Vagina (tissue), 2 donors: ENCODE data around the gene COL18A1. TPM values are rescaled to one million over a fixed set of nuclear protein-coding genes. Genes with fewer than 3 reads are reported as not detected.

Source experiments
- DNase-seq, 2 donors: peaks; one replicate each; pipeline ENCODE4 v3.0.0-alpha.2; 2017; ENCODE audit errors: extremely low spot score in 2 of 2
- H3K27ac ChIP-seq: fragments of 200-600 bp; sonication (generic); one replicate; pipeline ENCODE4 v1.5.1; 2019
- H3K27me3 ChIP-seq: fragments of 200-600 bp; sonication (generic); one replicate; pipeline ENCODE4 v1.5.1; 2019
- H3K36me3 ChIP-seq, 2 donors: fragments of 200-600 bp; sonication (generic); one replicate each; pipeline ENCODE4 v1.5.1; 2017 to 2019
- H3K4me1 ChIP-seq: fragments of 200-600 bp; sonication (generic); one replicate; pipeline ENCODE4 v1.5.1; 2019
- H3K4me3 ChIP-seq, 2 donors: fragments of 200-600 bp; sonication (generic); 1 replicate in 1 of 2; 2 replicates in 1 of 2; pipeline ENCODE4 v1.5.1; 2016 to 2019
- H3K9me3 ChIP-seq: fragments of 200-600 bp; sonication (generic); one replicate; pipeline ENCODE4 v1.5.1; 2019
- POLR2A ChIP-seq, 2 donors: fragments of 450-650 bp; IDR thresholded peaks; one replicate each; pipeline ENCODE4 v1.6.1; 2017; ENCODE audit warnings: antibody characterized with exemption in 2 of 2, mild to moderate bottlenecking in 2 of 2, moderate library complexity in 2 of 2
- POLR2AphosphoS5 ChIP-seq, 2 donors: sonication (generic); formaldehyde crosslinking; IDR thresholded peaks; one replicate each; pipeline ENCODE4 v1.9.0; 2017; ENCODE audit warnings: antibody characterized with exemption in 2 of 2, mild to moderate bottlenecking in 2 of 2, low read depth in 1 of 2; ENCODE audit not compliant: insufficient read depth in 1 of 2
- intact Hi-C: fragments of 100-400 bp; cut with DNase I; formaldehyde crosslinking; loops from one replicate; pipeline ENCODE4 v1.15.1; 2023
- total RNA-seq: library from RNA; depleted of rRNA; stranded (reverse); fragments of >200 nt; gene quantifications from one replicate; pipeline ENCODE4 v1.2.3, GENCODE V29; 2016
- TF ChIP-seq, protein P1 (sequence below), 3 experiments: fragments of 450-650 bp in 2 of 3; fragments of 200-600 bp in 1 of 3; sonication (generic) in 1 of 3; IDR thresholded peaks; one replicate each; pipeline ENCODE4 v1.5.1; 2017 to 2019; ENCODE audit warnings: antibody characterized with exemption in 3 of 3, mild to moderate bottlenecking in 2 of 3, moderate library complexity in 2 of 3

COL18A1 gene
- total RNA-seq, 1 donor from 2014 or later, result 86.7 TPM

DNA sequence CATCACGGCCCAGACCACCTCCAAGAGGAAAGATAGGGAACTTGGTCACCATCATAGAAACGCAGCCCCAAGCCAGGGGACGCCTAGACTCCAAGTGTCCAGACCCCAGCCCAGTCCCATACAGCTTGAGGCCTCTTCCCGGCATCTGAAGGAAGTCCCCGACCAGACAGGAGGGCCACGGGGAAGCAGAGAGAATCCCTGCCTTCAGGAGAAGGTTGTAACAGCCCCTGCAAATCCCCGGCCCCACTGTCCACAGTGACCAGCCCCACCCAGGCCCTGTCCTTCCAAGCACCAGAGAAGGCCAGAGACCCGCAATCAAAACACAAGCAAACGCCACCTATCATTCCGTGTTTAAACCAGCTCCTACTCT, 135.6 kb downstream of the COL18A1 start:
- Histone ChIP-seq H3K4me3 (no peak overlapping the region), H3K9me3 (no peaks in the 10 kb centered on the region), H3K27me3 (no peaks in the 10 kb centered on the region), H3K4me1 (peaks cover 15% of the 10 kb centered on the region), H3K27ac (no peak overlapping the region), H3K36me3 (no peaks in the 10 kb centered on the region)
- no peak for TF ChIP-seq POLR2AphosphoS5 (IDR thresholded peaks at IDR 0.05; ENCODE audit: insufficient read depth in 1 of 2, low read depth in 1 of 2)
- TF ChIP-seq, protein P1, sequence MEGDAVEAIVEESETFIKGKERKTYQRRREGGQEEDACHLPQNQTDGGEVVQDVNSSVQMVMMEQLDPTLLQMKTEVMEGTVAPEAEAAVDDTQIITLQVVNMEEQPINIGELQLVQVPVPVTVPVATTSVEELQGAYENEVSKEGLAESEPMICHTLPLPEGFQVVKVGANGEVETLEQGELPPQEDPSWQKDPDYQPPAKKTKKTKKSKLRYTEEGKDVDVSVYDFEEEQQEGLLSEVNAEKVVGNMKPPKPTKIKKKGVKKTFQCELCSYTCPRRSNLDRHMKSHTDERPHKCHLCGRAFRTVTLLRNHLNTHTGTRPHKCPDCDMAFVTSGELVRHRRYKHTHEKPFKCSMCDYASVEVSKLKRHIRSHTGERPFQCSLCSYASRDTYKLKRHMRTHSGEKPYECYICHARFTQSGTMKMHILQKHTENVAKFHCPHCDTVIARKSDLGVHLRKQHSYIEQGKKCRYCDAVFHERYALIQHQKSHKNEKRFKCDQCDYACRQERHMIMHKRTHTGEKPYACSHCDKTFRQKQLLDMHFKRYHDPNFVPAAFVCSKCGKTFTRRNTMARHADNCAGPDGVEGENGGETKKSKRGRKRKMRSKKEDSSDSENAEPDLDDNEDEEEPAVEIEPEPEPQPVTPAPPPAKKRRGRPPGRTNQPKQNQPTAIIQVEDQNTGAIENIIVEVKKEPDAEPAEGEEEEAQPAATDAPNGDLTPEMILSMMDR (IDR thresholded peaks at IDR 0.05), result no peak
- TF ChIP-seq POLR2A (IDR thresholded peaks at IDR 0.05), result no peak
- DNase-seq, result peak in 1 of 2 donors; percentile 83
- intact Hi-C loops, result no loop called here

DNA sequence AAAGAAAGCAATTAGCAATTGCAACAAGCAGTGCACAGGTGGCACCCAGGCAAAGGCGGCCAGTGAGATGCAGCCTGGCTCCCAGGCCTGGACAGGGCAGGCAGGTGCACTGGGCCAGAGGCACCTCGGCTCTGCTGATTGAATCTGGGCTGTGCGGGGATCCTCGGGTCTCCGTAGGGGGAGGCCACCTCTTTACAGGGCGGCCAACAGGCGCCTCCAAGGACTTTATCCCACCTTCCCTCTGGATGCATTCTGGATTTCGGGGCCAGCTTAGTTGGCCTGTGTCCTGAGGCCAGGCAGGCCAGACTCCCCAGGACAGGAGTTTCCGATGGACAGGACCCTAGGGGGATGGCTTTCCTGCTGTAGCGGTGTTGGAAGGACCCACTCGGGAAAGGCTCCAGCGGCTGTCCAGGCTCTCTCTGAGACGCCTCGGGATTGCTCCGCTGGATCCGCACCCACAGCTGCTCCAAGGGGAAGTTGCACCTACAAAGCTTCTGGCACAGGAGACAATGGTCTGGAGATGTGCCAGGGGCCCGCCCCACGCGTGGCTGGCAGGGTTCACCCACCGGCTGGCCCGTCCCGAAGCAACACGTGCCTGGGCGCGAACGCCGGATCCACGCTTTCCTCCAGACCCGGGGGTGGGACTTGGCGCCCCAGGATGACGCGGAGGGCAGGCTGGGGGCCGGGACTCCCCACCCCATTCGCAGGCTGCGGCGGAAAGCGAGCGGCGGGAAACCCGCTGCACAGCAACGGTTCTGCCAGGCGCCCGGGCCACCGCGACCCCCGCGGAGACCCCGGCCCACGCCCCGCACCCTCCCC, 136.5 kb downstream of the COL18A1 start:
- Histone ChIP-seq H3K4me1 (peaks cover 15% of the 10 kb centered on the region), H3K36me3 (no peaks in the 10 kb centered on the region), H3K27me3 (no peaks in the 10 kb centered on the region), H3K4me3 (peak overlapping the region; percentile 55 to 94), H3K27ac (peak overlapping the region; percentile 42), H3K9me3 (no peaks in the 10 kb centered on the region)
- peak in 1 of 2 donors; percentile 56 for TF ChIP-seq POLR2AphosphoS5 (IDR thresholded peaks at IDR 0.05; ENCODE audit: insufficient read depth in 1 of 2, low read depth in 1 of 2)
- TF ChIP-seq POLR2A (IDR thresholded peaks at IDR 0.05), result no peak
- TF ChIP-seq, protein P1 (IDR thresholded peaks at IDR 0.05), result no peak
- DNase-seq, result peak; percentile 84 to 94
- intact Hi-C loops, result no loop called here

DNA sequence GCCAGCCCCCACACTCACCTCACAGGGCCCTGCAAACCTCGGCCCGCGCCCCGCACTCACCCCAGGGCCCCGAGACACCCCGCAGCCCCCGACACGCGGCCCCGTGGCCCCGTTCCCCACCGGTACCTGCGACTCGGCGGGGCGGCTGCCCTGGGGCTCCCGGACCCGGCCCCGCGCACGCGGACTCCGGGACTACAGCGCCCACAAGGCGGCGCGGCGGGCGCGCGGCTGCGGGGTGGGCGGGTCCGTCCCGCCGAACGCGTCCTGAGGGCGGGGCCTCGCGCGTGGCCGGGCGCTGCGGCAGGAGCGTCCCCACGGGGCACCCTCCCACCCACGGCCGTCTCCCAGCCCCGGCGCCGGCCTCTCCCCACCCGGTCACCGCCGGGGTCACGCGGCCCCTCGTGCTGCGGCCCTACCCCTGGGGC, 137.3 kb downstream of the COL18A1 start, which contains the start of gene SLC19A1:
Gene SLC19A1, minus strand, starts transcription at position 199 of the 425 bp plus-strand sequence. CDS start 4,481 bp downstream, outside the sequence.
- Histone ChIP-seq H3K4me1 (peaks cover 15% of the 10 kb centered on the region), H3K4me3 (peak within 1 kb of the TSS; percentile 55 to 94), H3K9me3 (no peaks in the 10 kb centered on the region), H3K27me3 (no peaks in the 10 kb centered on the region), H3K36me3 (no peaks in the 10 kb centered on the region), H3K27ac (peak within 1 kb of the TSS; percentile 42)
- TF ChIP-seq POLR2A (IDR thresholded peaks at IDR 0.05) (peak in 1 of 2 donors; percentile 10), POLR2AphosphoS5 (IDR thresholded peaks at IDR 0.05; ENCODE audit: insufficient read depth in 1 of 2, low read depth in 1 of 2) (no peak)
- TF ChIP-seq, protein P1 (IDR thresholded peaks at IDR 0.05), result peak in 1 of 3 experiments; percentile 57
- intact Hi-C loops, result no loop called here
- DNase-seq, result peak; percentile 37 to 79

DNA sequence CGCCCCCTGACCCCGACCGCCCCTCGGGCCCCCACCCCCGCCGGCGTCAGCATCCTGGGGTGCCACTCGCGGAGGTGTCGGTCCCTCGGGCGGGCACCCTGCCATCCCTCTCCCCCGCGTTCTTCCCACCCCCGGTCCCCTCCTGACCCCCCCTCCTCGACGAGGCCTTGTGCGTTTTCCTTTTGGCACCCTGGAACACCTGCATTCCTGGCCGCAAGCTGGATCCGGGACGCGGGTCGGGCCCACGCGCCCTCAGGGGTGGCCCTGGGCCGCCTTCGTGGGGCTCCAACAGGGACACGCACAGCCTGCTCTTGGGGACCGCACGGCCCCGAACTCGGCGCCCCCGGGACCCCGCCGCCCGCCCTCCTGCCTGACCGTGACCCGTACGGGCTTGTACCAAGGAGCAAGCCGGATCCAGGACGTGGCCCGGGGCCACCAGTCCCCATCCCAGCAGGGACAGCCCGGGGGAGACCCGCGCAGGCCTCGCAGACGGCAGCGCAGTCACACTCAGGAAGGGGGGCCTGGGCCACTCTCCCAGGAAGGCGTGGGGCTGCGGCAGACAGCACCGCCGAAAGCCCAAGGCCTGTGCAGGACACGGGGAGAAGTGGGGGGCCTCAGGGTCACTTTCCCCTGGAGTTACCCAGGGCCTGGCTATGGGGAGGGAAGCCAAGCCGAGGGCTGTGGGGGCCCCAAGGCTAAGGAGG, 137.9 kb downstream of the COL18A1 start:
- Histone ChIP-seq H3K36me3 (no peaks in the 10 kb centered on the region), H3K4me1 (peaks cover 15% of the 10 kb centered on the region), H3K9me3 (no peaks in the 10 kb centered on the region), H3K27ac (peak overlapping the region; percentile 42), H3K4me3 (peak overlapping the region; percentile 55 to 94), H3K27me3 (no peaks in the 10 kb centered on the region)
- intact Hi-C loops, result no loop called here
- peak; percentile 78 to 91 for DNase-seq
- no peak for TF ChIP-seq POLR2A (IDR thresholded peaks at IDR 0.05)
- TF ChIP-seq, protein P1 (IDR thresholded peaks at IDR 0.05), result no peak
- TF ChIP-seq POLR2AphosphoS5 (IDR thresholded peaks at IDR 0.05; ENCODE audit: insufficient read depth in 1 of 2, low read depth in 1 of 2), result no peak
